ENCODE measurements around the gene SPEF2. TPM values are rescaled to one million over a fixed set of nuclear protein-coding genes. Genes with fewer than 3 reads are reported as not detected.
"Not testable (repeated sequence)": the region's sequence is repeated elsewhere in the genome, so short reads cannot be mapped to it uniquely, and the experiment has no call there.

SPEF2 gene
- total RNA-seq, 1 experiment from 2014 or later: 5.0 TPM

DNA sequence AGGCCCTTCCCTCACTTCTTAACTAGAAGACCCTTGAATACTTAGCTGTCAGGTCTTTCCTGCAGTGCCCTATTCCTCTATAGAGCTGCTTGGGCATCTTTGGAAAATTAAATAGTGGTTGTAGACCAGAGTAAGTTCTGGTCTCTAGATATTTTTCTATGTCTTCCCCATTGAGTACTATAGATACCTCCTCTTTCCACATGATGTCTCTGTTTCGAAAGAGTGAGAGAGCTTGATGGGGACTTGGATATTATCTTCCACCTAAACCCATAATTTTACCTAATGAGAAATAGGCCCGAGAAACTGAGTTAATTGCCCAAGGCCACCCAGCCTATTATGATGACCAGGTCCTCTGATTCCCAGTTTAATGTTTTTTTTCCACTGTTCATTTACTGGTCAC is 40.2 kb downstream of the SPEF2 start:
- DNase-seq (ENCODE audit: low spot score): no peak

DNA sequence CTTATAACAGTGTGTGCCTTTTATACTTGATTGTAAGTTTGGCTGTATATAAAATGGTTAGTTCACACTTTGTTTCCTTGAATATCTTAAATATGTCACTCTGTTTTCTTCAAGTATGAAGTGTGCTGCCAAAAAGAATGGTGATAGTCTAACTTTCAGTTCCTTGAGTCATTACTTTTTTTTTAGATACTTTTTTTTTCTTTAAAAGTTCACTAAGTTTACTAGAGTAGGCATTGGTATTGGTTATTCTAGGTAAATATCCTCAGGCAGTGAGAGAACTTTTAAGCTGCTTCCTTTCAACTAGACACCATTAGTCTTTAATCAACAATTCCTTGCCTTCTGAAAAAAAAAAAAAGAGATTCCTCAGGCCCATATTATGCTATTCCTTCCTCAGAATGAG is 41.9 kb downstream of the SPEF2 start:
- DNase-seq (ENCODE audit: low spot score): no peak

DNA sequence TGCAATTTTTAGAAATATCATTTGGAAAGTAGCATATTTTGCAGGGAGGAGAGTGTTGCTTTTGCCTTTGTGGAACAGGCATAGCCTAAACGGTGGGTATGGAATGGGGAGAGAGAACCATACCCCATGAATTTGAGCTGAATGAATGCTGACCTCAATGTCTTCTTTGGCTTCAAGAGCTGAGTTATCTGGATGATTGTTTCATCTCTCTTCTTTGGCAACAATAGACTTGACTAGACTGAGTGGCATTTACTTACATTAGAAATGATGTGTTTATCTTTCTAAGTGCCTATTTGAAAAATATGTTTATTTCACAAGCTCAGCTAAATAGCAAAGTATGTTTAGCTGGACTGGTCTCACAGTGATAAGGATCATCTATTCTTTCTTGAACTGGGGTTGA is 42.8 kb downstream of the SPEF2 start:
- DNase-seq (ENCODE audit: low spot score): no peak

DNA sequence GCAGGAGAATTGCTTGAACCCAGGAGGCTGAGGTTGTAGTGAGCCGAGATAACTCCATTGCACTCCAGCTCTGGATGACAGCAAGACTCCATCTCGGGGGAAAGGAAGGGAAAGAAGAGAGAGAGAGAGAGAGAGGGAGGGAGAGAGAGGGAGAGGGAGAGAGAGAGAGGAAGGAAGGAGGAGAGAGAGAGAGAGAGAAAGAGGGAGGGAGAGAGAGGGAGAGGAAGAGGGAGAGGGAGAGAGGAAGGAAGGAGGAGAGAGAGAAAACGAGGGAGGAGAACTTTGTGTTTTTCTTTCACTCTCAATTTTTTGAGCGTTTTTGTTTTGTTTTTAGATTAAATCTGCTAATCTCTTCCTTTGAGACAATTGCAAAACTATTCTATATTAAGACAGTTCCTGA is 46.9 kb downstream of the SPEF2 start:
- no peak for DNase-seq (ENCODE audit: low spot score)

DNA sequence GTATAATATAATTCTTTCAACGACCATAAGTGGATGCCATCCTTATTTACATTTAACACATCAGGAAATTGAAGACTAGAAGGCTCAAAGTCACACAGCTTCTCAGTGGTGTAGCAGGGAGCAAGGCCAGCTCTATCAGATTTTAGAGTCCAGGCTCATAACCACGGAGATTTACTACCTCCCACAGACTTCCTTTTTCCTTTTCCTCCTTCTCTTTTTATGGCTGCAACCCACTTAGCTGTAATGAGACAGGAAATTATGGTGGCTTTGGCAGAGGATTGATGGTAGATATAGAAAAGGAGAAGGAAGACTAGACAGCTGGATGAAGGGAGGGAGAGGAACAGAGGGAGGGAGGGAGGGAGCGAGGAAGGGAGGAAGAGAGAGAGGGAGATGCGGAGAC is 47.4 kb downstream of the SPEF2 start:
- no peak for DNase-seq (ENCODE audit: low spot score)

DNA sequence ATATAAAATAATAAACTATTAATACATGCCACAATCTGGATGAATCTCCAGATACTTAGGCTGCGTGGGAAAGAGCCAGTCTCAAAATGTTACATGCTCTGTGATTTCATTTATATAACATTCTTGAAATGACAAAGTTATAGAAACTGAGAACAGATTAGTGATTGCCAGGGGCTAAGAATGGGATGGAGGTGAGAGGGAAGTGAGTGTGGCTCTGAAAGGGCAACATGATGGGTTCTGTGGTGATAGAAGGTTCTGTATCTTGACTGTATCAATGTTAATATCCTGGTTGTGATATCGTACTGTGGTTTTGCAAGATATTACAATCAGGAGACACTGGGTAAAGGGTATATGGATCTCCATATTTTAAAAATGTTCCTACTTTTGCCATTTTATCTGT is 50.7 kb downstream of the SPEF2 start:
- DNase-seq (ENCODE audit: low spot score): no peak

DNA sequence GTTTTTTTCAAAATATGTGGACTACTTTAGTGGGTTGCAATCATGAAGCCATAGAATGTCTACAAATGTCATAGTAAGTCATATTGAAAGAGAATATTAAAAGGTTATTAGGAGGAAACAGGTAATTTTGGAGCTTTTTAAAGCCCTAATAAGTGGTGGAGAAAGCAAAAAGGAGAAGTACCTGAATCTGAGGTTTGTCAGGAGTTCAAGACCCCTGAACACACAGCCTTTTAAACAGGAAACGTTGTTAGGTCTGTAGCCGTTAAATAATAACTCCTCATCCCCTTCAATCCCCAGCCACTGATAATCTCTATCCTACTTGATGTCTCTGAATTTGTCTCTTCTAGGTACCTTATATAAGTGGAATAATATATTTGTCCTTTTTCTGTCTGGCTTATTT is 51.1 kb downstream of the SPEF2 start:
- DNase-seq (ENCODE audit: low spot score): no peak

DNA sequence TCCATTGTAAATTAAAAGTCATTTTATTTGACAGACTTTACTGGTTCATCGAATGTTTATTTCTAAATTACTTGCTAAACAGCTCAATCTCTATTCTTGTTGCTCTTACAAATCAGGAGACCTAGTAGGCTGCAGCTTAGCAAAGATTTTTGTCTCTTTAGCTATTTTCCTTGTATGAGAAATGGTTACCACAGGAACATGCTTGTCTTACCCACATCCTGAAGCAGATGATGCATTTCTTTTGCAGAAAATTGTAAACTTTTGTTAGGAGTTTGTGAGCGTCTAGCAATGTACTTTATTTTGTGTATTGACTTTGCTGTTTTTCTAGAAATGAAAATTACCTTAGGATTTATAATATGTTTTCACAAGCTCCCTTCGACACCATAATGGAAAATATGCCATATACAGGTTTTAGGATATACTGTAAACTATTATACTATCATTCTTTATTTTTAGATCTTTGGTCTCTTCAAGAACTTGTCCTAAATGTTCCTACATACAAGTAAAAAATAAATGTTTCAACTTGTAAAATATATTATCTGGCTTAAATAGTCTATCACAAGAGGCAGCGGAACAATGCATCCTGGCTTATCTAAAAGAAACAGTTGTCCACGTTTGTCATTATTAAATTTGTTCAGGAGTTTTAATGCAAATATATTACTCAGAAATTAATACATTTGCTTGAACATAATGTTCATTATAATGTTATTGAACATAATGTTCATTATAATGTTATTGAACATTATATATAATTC is 54.1 kb downstream of the SPEF2 start:
- no peak for DNase-seq (ENCODE audit: low spot score)

DNA sequence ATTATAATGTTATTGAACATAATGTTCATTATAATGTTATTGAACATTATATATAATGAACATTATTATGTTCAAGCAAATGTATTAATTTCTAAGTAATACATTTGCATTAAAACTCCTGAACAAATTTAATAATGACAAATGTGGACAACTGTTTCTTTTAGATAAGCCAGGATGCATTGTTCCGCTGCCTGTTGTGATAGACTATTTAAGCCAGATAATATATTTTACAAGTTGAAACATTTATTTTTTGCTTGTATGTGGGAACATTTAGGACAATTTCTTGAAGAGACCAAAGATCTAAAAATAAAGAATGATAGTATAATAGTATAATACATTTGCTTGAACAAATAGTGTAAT is 54.6 kb downstream of the SPEF2 start:
- not testable (repeated sequence) for DNase-seq (ENCODE audit: low spot score)

DNA sequence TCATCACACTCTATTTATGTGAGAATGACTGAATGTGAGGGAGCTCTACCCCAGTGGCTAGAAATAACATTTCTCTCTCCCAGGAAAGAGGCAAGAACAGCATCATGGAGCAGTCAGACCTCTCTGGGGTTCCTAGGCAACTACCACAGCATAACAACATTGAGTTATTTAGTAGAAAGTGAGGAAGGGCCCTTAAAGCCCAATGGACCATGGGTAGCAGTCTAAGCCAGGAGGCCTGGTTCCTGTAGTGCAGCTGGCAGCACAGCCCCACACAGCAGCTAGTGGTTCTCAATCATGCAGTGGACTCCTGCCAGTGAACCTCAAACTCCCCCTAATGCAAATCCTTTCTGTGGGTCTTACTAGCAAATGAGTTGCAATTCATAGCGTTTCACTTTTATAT is 55.3 kb downstream of the SPEF2 start:
- no peak for DNase-seq (ENCODE audit: low spot score)

DNA sequence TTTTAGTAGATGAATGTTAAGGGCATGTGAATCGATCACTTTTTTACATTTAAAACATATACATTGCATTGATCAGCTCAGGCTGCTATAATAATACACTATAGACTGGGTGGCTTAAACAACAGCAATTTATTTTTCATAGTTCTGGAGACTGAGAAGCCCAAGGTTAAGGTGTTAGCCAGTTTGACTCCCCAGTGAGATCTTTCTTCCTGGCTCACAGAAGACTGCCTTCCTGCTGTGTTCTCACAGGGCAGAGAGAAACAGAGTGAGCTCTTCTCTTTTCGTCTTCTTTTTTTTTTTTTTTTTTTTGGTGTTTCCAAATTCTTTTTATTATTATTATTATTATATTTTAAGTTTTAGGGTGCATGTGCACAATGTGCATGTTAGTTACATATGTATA is 56.4 kb downstream of the SPEF2 start:
- no peak for DNase-seq (ENCODE audit: low spot score)

DNA sequence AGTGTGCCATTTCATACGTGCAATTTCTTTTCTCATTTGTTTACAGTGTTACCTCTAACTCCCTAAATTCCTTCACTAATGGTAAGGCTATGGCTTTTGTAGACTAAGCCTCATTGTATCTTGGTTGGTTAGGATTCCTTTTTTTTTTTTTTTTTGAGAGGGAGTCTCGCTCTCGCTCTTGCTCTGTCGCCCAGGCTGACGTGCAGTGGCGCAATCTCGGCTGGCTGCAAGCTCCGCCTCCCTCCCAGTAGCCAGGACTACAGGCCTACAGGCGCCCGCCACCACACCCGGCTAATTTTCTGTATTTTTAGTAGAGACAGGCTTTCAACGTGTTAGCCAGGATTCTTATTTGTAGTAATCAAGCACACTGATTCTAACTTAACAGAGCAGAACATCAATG is 57.7 kb downstream of the SPEF2 start:
- no peak for DNase-seq (ENCODE audit: low spot score)

DNA sequence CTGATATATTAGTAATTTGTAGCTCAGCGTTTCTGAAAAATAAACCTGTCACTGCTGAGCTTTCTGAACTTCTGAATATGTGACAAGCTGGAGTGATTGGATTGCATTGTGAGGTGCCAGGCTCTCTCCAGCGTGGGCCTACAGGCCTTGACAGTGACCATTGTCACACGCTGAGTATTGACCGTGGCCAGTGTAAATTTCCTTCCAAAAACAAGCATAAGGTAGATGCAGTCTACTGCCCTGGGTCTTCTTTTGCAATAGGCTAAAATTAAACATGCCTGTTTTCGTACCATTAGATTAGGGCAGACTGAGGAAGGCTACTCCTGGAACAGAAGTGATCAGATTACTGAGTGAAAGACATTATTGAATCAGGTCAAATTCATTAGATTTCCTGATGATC is 60.2 kb downstream of the SPEF2 start:
- no peak for DNase-seq (ENCODE audit: low spot score)

DNA sequence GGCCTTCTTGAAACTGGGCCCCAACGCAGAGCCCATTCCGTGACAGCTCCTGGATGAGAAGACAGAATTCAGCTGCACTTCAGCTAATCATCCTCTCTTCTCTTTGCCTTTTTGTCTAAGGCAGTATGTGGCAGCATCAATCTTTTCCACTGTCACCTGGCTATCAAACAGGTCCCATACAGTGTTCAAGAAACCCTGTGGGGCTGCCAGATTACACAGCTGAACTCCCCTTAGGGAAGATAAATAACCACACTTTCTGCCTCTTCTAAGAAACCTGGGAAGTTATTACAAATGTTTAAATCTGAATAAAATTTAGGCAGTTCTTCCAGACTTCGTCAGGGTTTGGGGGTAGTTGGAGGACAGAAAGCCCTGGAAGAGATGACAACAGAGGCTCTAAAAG is 61.0 kb downstream of the SPEF2 start:
- no peak for DNase-seq (ENCODE audit: low spot score)

DNA sequence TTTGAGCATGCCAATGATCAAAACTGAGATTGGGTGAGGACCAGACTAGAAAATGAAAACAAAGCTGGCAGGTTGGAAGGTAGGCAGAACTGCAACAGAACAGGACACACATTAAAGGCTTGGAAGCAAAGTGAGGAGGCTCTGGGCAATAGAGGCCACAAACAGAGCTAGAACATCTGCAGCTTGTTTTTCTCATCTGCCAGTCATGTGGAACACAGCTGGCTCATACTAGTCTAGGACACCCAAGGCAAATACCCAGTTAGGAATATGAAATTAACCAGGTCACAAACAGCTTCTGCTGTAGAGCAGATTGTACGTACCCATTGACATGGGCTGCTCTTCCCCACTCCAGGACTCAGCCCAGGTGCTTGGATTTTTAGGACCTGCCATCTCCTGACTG is 61.7 kb downstream of the SPEF2 start:
- DNase-seq (ENCODE audit: low spot score): no peak

DNA sequence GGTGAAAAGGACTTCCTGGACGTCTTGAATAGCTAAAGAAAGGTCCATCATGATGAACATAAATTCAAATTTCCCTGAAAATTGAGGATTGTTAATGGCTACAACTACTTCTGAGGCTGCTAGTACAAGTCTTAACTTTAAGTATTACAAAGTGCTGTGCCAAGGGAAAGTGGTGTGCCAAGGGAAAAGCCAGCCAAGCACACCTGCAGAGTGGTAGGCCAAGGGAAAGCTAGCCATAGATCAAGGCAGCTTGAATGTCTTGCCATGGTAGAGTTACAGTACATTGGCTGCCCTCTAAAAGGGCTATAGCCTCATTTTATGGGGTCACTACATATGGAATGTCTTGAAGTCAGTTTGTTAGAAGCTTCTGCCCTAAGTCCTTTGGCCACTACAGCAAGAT is 64.2 kb downstream of the SPEF2 start:
- no peak for DNase-seq (ENCODE audit: low spot score)

DNA sequence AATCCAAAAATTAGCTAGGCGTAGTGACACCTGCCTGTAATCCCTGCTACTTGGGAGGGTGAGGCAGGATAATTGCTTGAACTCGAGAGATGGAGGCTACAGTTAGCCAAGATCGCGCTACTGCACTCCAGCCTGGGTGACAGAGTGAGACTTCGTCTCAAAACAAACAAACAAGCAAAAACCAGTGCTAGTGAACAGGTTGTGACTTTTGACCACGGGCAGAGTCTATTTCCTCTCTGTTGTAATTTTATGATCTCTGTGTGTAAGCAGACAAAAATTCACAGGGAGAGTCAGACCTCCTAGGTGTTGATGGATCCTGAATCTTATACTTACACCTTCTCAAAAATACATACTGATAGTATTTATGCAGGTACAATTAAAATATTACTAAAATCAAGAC is 65.8 kb downstream of the SPEF2 start:
- no peak for DNase-seq (ENCODE audit: low spot score)

DNA sequence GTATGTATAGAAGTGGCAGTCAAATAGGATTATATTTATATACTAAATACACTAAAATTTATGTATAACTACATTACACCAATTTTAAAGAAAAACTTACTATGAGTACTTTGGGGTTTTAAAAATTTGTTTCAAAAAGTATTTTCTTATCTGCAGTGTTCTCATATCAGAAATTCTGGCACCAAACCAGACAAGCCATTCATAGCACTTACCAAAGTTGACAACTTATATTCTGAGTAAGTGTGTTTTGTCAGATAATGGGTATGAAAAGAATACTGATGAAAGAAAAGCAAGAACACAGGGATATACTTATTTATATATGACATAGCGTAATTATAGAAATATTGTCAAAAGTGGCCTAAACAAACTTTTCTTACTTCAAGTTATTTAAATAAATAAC is 67.5 kb downstream of the SPEF2 start:
- no peak for DNase-seq (ENCODE audit: low spot score)

DNA sequence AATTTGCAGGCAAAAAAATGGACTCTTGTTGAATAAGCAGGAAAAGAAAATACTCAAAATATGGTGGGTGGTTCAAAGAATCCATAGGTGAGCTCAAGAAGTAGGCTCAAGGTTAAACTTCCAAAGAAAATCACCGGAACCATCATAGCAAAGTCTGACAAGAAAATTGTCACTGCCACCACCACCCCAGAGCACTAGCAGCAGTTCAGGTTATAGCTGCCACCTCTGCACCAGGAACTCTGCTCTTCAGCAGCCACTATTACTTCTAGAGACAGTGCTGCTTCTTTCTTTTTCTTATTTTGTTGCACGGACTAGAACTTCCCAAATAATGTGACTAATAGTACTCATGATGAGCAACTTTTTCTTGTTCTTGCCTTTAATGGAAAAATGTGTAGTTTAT is 70.3 kb downstream of the SPEF2 start:
- no peak for DNase-seq (ENCODE audit: low spot score)

DNA sequence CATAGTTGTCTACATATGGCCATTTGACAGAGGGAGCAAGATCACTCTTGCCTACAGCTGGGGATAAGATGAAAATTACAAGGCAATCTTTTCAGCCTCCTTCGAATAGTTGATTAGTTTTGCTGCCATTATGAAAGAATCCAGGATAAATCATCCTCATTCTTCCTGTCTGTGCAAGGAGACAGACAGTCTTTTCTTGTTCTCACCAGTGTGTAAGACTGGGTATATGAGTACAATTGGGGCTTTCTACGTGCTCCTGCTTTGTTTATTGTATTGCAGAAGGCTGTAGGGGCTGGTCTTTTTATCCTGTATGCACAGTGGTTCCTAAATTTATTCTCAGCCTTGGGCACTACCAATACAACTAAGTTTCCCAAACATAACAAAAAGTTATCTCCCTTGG is 76.8 kb downstream of the SPEF2 start:
- no peak for DNase-seq (ENCODE audit: low spot score)

DNA sequence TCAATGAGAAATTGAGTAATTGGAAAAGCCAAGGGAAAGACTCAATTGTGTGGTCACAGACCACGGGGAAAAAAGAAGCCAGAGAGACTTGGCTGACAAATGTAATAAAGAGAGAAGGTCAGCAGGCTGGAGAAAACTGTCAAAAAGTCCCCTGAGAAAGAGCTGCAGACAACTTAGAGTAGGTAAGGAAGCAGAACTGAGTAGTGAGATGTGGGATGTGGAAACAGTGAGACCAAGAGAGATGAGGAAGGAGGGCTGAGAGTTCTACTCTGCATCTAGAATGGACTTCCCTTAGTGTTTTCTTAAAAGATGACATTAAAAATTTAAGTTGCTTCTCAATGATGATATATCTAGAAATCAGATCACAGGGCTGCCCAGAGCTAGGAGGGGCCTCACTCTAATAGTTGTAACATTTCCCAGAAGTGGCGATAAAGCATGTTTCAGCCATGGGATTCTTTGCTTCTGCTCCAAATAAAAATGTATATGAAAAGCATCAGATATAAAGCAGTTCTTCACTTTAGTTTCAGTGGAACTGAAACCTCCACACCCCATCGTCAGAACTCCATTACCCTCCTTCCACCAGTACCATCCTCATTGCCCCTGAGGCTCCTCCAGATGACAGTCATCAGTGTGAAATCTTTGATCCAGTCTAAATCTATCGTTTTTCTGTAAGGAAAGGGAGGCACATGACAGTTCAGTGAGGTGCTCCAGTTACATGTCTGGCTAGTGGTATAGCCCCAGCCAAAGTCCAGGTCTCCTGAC is 80.6 kb downstream of the SPEF2 start:
- DNase-seq (ENCODE audit: low spot score): no peak

DNA sequence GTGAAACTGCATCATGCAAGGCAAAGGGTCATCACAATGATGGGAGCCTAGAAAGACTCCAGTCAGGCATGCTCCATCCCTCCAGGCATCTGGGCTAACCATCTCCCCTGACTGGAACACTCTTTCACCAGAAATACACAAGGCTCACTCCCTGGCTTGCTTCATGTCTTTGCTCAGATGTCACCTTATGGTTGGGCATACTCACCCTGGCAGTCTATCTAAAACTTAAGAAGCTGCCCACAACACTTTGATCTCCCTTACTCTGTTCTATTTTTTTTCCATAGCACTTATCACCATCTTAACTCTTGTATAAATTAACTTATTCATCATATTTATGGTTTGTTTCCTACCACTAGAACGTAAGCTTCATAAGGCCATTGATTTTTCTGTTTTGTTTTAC is 90.0 kb downstream of the SPEF2 start:
- no peak for DNase-seq (ENCODE audit: low spot score)

DNA sequence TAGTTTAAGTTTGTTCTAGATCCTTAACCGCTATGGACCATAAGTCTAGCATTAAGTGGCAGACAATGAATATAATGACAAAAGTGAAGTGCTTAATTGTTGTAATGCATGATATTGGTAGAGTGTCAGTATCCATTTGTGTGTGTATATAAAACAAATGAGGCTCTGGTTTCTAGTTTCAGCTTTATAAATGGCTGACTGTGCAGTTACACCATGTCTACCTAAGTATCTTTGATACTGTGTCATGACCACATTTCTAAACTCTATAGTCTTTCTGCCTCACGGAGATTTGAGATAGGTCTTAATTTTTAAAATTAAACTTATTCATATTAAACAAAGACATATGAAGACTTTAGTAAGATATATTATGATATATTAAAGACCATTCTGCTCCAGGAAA is 92.0 kb downstream of the SPEF2 start:
- DNase-seq (ENCODE audit: low spot score): no peak

DNA sequence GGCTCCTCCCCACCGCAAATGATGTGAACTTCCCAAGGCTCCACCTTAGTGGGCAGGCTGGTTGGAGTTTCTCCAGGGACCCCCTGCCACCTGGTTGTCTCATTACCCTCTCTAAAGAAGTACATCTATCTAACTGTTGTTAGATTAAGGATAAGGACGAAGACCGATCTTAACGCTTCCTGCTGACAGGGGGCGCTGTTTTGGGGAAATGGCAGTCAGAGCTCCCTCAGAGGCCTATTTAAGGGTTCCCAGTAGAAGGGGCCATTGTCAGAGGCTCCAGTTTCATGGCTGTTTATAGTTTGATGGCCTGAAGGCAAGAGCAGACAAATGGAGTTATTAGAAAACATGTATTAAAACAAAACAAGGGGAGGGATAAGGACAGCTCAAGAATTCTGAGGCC is 100.1 kb downstream of the SPEF2 start:
- DNase-seq (ENCODE audit: low spot score): no peak

Data from H4 (cell line).